HG03097 (cell line): ENCODE results near the gene SPTBN4.

ENCODE experiments used
- ATAC-seq: cut with Tn5 transposase; IDR thresholded peaks from one replicate; pipeline ENCODE4 v1.9.1; 2021; ENCODE audit not compliant: unreplicated experiment, low FRiP score

SPTBN4 gene

GRCh38 chr19:40599902-40600569 lies 133.2 kb downstream of the SPTBN4 start:
- ATAC-seq = no peak

DNA sequence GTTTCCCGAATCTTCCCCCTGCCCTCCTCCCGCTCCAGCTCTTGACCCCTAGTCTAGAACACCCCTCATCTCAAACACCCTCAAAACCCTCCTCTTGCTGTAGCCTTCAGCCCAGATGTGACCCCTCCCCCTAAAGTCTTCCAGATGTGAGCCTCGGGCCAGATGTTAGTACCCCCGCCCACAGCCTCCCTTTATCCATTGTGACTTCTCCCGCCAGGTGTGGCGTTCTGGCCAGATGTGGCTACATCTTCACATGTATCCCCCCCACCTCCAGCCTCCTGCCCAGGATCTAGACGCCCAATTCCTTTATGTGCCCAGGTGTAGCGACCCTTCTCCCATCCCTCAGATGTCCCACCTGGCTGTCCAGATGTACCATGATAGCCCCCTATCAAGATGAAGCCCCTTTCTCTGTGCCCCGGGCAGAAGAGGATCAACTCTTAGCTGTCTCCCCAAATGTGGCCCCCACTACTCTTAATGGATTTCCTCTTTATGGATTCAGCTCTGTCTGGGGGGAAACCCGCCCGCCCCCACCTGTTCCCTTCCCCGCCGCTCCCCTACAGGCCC lies 133.9 kb downstream of the SPTBN4 start:
- no peak for ATAC-seq

- ATAC-seq = no peak
Measured at GRCh38 chr19:40601134-40601974, 134.6 kb downstream of the SPTBN4 start, which contains the start of gene LTBP4. TSS of gene LTBP4 (plus strand) at chr19:40601369. CDS start at chr19:40601388, 19 bp downstream.

- ATAC-seq = no peak
Measured at GRCh38 chr19:40603071-40603388, 136.2 kb downstream of the SPTBN4 start.

DNA sequence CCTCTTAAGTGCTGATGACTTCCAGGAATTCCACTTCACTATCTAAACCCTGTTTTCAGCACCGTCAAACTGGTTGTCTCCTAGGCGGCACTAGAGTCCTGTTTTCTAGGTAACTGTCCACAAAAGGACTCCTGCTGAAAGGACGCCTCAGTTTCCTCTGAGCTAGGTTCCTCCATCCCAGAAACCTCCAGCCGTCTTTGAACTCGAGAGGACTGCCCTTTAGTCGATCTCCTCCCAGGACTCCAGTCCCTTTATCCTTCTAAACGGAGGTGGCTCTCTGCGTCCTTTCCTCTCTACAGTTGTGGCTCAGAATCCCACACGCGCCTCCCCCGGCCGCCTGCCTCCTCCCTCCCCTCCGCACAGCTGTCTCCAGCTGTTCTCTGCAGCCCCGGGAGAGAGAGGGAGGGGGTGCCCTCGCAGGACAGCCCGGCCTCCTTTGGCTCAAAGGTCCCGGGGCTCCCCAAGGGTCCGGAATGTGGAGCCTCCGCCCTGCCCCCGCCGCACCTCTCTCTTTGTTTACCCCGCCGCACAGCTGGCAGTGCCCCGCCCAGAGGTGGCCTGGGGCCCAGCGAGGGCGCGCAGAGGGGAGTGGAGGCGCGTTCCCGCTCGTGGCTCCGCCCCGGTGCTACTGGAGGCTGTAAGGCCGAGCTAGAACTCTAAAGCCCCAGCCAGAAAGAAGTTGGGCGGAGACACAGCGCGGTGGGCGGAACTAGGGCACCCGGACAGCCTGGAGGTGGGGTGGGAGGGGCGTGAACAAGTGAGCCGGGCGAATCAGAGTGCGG lies 136.8 kb downstream of the SPTBN4 start:
- peak; percentile 51 for ATAC-seq

DNA sequence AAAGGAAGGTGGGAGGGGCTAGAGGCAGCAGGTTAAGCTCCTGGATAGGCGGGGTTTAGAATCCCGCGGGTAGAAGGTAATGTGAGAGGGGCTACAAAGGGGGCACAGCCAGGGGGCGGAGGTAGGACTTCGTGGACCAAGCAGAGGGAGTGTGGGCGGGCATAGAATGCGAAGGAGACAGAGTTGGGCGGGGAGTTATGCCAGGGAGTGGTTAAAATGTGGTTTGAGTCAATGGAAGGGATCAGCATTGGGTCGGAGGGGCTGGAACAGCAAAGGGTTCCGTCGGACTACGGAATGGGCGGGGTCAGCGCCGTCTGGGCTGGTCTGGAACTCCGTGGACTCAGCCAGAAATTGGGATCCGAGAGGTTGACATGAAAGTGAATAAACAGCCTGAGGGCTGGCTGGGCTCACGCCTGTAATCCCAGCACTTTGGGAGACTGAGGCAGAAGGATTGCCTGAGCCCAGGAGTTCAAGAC lies 137.4 kb downstream of the SPTBN4 start:
- no peak for ATAC-seq

- ATAC-seq = no peak
Measured at GRCh38 chr19:40604647-40605215, 137.9 kb downstream of the SPTBN4 start.

DNA sequence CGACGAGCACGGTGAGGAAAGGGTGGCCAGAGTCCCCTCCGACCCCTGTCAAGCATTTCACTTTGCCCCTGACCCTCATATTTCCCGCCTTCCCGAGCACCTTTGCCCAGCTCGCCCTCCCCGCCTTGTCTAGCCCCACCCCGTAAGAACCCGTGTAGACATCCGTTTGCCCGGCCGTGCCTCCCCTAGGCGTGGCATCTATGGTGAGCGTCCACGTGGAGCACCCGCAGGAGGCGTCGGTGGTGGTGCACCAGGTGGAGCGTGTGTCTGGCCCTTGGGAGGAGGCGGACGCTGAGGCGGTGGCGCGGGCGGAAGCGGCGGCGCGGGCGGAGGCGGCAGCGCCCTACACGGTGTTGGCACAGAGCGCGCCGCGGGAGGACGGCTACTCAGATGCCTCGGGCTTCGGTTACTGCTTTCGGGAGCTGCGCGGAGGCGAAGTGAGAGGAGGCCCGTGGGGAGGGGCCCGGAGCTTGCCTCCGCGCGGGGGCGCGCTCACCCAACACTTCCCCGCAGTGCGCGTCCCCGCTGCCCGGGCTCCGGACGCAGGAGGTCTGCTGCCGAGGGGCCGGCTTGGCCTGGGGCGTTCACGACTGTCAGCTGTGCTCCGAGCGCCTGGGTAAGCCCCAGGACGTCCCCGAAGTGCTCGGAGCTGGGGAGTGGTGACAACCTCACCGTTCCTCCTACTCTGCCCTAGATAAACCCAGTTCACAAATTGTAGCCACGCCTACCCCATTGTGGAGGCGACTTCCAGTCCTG lies 138.6 kb downstream of the SPTBN4 start:
- no peak for ATAC-seq

GRCh38 chr19:40607311-40608239 lies 140.8 kb downstream of the SPTBN4 start:
- ATAC-seq = no peak

DNA sequence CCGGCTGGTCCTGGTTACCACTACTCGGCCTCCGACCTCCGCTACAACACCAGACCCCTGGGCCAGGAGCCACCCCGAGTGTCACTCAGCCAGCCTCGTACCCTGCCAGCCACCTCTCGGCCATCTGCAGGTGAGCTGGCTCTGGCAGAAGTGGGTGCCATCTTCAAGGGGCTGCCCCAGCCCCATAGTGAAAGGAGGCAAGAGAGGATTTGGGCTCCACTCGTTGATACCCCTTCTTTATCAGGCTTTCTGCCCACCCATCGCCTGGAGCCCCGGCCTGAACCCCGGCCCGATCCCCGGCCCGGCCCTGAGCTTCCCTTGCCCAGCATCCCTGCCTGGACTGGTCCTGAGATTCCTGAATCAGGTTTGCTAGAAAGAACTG lies 141.4 kb downstream of the SPTBN4 start:
- ATAC-seq = no peak

DNA sequence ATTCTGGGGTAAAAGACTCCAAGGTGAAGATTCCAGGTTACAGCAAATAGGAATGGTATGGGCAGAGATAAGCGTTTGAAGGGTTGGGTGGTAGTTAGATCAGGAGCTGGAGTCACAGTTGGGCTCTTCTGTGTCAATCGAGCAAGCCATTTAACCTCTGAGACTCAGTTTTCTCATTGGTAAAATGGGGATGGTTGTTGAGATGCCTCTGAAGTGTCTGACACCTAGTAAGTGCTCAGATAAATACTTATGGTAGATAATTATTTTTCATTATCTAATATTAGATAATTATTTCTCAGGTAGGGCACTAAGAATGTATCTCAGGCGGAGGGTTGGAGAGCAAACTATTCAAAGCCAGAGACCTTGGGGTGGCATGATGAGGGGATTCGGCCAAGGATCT lies 142.2 kb downstream of the SPTBN4 start:
- no peak for ATAC-seq

DNA sequence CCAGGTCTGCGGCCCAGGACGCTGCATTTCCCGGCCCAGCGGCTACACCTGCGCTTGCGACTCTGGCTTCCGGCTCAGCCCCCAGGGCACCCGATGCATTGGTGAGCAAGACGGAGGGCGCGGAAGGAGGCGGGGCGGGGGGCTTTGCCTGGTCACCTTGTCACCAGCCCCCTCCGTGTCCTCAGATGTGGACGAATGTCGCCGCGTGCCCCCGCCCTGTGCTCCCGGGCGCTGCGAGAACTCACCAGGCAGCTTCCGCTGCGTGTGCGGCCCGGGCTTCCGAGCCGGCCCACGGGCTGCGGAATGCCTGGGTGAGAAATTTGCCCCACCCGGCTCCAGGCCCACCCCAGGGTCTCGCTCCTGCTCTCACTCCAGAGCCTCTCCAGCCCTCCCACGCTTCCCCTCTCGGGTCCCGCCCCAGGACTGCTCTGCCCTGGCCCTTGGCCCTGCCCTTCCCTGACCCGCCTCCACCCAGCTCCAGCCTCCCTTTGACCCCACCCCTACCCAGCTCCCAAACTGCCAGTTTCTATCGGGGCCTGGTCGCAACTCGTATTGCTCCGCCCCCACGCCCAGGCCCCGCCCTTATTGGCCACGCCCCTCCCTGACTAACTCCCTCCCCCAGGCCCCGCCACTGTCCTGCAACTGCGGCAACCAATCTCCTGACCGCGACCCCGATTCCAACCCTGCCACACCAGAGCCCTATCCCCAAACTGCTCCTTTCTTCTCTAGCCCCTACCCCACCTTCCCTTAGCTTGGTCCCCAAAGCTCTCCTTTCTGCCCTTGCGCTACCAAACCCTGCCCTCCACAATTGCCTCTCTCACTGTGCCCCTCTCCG lies 143.0 kb downstream of the SPTBN4 start:
- ATAC-seq = peak; percentile 42

- no peak for ATAC-seq
Measured at GRCh38 chr19:40610396-40611064, 143.7 kb downstream of the SPTBN4 start.

GRCh38 chr19:40611096-40611495 lies 144.3 kb downstream of the SPTBN4 start:
- ATAC-seq = no peak

GRCh38 chr19:40611900-40612698 lies 145.3 kb downstream of the SPTBN4 start:
- ATAC-seq = no peak

DNA sequence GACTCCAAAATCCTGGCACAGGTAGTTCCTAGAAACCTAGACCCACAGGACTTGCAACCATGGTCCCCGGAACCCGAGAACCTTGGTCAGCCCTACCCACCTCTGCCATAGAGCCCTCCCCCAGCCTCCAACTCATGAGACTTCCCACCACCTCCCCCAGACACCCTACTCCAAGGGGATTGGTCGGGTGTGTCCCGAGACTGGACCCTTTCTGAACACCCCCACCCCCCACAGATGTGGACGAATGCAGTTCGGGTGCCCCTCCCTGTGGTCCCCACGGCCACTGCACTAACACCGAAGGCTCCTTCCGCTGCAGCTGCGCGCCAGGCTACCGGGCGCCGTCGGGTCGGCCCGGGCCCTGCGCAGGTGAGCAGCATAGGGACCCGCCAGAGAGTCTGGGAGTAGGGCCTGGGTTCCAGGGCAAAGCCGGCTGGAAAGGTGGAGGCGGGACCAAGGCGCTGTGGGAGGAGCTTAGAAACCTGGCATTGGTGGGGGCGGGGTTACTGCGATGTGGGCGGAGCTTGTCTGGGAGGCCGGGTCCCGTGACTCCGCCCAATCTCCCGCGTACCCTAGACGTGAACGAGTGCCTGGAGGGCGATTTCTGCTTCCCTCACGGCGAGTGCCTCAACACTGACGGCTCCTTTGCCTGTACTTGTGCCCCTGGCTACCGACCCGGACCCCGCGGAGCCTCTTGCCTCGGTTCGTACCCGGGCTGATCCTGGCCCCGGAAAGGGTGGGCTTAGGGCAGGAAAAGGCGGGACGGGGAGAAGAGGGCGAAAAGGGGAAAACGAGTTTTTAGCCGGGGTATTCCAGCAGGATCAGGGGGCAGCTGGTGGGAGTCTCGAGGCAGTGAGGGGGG lies 146.3 kb downstream of the SPTBN4 start:
- no peak for ATAC-seq
